ENCODE results near the gene STK17A.

STK17A gene

DNA sequence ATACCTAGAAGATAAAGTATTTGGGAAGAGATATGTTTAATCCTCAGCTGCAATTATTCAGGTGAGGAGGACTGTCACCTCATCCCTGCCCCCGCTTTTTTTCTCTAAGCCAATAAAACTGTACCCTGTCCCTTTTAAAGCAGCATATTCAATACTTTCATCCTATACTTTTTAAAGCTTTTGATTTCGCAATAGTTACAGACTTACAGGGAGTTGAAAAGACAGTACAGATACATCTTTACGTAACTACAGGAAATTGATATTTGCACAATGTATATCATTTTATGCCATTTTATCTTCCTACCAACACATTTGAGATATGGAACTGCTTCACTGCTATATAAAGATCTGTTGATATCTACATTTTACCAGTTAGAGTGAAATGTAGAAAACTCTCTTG lies 47.6 kb downstream of the STK17A start:
- H3K4me3 ChIP-seq (ENCODE audit: low read depth, low read length), result no peak overlapping the region

DNA sequence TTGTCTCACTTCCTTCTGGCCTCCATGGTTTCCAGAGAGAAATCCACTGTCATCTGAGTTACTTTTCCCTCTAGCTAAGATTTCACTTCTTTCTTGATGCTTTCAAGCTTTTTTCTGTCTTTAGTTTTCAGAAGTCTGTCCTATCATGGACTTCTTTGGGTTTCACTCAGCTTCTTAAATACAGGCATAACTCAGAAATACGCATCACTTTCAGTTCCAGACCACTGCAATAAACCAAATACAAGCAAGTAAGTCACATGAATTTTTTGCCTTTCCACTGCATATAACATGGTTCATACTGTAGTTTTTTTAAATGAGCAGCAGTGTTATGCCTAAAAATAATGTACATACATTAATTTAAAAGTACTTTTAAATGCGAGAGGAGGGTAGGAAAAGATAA lies 48.7 kb downstream of the STK17A start:
- no peak overlapping the region for H3K4me3 ChIP-seq (ENCODE audit: low read depth, low read length)

DNA sequence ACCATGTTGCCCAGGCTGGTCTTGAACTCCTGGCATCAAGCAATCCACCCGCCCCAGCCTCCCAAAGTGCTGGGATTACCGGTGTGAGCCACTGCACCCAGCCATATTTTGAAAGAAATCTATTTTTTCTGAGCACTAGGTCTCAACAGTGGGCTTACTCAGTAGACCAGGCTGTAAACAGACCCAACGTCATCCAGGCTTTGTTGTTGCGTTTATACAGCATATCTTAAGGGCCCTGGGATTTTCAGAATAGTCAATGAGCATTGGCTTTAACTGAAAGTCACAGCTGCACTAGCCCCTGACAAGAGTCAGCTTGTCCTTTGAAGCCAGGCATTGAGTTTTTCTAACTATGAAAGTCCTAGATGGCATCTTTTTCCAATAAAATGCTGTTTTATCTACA lies 49.8 kb downstream of the STK17A start:
- H3K4me3 ChIP-seq (ENCODE audit: low read depth, low read length), result no peak overlapping the region

DNA sequence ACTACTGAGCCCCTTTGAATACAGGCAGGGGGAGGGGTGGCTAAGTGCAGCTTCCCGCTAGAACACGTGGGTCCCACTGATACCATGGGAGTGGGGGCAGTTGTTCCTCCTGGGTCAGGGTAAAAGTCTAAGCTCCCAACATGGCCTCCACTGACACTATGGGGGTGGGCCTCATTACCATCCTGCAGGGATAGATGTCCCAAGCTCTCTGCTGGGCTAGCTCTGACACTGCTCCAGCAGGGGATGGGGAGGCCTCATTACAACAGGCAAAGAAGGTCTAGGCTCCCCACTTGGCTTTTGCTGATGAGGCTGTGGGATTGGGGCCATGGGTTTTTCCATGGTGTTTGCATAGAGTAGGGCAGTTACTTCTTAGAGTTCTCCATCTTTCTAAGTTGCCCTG lies 51.5 kb downstream of the STK17A start:
- no peak overlapping the region for H3K4me3 ChIP-seq (ENCODE audit: low read depth, low read length)

DNA sequence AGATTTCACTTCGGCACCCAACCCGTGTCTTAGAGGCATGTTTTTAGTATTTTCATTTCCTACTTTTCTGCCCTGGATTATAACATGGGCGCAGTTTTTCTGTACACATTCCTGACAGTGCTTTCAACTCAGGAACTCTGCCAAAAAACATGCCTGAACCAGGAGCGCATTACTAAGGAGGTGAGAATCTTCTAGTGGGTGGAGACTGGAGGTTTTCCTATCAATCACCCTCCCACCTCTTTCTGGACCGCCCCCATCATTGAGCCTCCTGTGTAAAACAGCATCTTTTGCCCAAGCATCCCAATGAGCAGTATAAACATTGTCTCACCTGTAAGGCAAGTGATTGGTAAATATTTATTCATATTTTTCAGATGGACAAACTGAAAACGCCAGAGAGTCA lies 53.2 kb downstream of the STK17A start:
- H3K4me3 ChIP-seq (ENCODE audit: low read depth, low read length), result no peak overlapping the region

DNA sequence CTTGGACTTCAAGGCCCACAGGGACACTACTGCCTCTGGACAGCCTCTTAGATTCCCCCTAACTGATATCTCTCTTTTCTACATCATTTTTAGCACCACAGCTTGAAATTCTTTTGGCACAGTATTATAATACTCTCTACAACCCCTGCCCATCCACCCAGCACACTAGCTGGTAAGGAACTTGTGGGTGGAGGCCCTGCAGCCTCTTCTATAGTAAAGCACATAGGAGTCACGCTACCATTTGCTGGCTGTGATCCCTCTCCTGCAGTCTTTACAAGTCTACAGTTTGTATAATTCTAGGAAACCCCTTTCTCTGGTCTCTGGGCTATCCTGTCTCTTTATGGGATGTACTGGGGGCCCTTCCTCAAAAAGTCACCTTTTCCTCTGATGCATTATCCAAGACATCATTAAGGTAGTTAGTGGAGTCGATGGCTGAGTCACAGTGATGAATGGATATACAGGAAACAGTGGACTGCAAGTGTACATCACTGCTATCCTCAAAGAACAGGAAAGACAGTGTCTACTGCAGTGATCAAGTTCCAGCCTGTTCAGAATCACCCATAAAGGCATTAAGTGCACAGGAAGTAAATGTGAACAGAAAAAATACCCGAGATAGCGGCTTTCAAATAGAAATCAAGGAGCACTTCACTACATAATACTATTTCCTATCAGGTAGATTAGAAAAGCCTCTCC lies 54.4 kb downstream of the STK17A start:
- no peak overlapping the region for H3K4me3 ChIP-seq (ENCODE audit: low read depth, low read length)

DNA sequence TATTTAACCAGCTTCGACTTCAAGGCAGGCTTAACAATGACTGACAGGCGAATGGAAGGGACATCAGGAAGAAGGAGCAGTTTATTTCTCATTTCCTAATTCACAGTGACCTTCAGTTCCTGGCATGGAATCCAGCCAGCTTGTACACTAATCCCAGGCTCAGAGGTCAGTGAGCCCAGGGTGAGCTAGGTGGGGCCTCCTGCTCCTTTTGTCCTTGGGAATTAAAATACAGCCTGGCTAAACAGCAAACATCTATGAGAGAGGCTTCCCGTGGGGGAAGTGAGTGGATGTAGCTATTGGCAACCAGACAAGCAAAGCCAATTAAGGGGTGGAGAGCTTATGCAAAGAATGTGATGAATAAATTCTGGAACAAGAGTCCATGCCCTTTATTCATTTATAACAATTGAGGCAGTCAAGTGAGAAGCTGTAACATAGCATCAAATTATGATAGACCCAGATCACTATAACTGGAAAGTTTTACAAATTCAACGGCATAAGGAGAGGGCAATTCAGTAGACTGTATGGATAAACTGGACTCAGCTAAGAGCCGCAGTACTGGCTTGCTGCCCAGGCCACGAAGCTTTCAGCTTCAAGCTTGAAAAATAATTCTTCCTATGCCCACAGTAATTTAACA lies 57.1 kb downstream of the STK17A start:
- no peak overlapping the region for H3K4me3 ChIP-seq (ENCODE audit: low read depth, low read length)

DNA sequence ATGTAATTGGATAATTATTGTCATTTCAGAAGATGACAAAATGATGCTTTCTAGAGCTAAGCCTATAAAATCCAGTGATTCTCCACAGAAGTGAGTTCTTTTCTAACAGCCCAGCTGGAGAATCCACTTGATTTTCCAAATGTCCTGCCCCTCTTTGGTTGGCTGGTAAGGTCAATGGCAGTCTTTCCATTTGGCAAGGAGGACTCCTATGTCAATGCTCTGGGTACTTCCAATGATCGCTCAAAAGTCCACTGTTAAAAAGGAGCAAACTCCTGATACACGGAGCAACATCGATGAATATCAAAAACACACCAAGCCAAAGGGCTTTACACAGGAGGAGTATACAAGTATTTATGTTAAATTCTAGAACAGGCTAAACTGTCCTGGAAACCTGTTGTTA lies 57.8 kb downstream of the STK17A start:
- H3K4me3 ChIP-seq (ENCODE audit: low read depth, low read length), result no peak overlapping the region

DNA sequence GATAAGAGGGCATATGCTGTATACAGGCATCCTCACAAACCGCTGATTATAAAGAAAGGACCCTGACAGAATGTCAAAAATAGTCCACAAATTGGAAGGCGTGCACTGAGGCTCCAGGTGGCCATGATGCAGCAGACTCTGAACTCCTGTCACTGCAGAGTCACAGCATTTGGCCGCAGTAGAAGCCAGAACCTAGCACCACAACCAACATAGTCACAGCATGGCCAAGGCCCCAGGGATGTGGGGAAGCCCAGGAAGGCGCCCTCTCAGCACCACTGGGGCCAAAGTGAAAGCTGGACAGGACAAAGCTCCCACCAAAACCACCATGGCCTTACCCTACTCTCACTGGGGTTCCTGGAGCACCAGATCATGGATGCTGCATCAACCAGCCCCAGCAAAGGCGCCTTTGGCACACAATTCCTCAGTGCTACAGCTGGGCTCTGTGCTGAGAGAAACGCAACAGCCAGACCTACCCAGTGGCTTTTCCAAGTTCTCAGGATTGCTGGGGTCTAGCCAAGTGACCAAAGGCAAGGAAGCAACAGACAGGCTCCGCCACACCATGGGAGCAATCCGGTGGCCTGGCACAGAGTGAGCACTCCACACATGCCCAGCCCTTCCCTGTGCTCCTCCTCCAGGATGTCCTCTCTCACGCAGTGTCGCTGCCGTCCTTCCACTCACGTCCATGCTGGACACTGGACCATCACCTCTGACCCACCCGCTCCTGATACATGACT lies 60.2 kb downstream of the STK17A start:
- H3K4me3 ChIP-seq (ENCODE audit: low read depth, low read length), result no peak overlapping the region

DNA sequence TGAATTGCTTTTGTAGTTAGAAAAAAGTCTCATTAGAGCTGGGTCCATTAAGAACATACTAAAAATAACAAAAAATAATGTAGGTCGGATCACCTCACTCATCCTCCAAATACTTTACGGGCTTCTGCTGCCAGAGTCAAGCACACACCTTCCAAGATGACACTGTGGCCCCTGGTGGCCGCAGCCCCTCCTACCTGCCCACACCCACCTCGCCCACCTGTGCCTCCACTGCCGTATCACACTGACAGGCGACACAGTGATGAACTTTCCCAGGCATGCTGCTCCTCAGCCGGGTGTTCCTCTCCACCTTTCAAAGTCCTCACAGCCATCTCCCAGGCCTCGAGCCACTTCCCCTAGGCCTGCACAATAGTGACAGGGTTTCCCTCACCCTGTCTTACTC lies 60.9 kb downstream of the STK17A start:
- no peak overlapping the region for H3K4me3 ChIP-seq (ENCODE audit: low read depth, low read length)

DNA sequence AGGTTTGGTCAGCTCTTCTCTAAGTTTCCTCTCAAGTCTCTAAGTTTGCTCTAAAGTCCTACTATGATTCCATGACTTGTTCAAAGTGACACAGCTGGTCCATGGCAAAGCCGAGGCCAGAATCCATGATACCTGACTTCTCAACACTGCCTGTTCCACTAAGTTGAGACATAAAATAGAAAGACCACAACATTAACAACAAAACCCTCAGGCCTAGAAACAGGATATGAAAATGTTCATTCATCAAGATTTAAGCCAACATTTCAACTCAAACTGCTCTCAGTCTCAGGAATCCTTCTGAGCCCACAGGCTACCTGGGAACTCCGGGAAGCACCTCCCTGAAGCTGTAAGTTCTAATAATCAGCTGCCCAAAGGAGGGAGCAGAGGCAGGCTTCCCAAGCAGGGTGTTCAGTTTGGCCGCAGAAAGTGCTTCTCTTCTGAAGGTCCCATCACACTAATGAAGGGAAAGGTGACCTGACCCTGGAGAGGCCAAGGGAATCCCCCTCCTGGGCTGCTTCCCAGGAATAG lies 62.9 kb downstream of the STK17A start:
- H3K4me3 ChIP-seq (ENCODE audit: low read depth, low read length), result no peak overlapping the region

DNA sequence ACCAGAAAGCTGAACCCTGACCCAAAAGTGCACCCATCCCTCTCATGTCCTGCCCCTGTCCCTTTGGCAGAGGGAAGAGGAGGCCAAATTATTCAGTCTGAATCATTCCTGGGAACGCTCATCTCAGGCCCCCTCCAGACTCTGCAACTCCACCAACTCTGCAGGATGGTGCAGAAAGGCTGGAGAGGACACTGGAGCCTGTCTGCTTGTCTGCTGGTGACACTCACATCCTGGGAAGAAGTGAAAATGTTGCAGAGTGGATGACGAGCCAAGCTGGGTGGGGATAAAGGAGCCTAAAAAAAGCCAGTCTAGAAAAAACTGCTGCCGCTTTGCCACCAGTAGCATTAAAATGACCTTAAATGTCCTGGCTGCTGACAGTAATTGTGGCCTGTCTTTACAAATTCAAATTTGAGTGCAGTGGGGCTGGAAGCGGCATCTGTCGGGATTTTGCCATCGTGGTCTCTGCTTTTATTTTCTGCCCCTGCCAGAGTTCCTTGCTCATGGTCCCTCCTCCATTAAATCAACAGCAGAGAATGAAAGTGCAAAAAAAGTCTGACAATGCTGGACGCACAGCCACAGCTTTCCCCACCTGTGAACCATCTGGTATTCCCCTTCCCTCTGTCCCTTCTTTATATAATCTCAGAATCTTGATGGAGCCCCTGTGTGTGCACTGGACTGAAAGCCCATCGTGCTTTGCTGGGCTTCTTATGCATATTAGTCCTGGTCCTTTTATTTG lies 63.9 kb downstream of the STK17A start:
- no peak overlapping the region for H3K4me3 ChIP-seq (ENCODE audit: low read depth, low read length)

DNA sequence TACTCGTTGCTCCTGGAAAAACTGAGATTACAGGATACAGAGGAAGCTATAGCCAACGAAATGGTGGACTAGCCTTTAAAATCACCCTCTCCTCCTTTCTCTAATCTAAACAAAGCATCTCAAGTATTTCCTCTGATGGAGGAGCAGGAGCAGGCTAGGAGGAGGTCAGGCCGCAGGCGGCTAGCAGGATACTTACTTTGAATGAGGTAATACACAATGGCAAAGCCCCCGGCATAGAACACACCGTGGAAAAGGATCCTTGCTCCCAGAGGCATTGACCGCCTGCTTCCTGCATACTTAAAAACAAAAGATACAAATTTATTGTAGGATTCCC lies 64.4 kb downstream of the STK17A start:
- no peak overlapping the region for H3K4me3 ChIP-seq (ENCODE audit: low read depth, low read length)

DNA sequence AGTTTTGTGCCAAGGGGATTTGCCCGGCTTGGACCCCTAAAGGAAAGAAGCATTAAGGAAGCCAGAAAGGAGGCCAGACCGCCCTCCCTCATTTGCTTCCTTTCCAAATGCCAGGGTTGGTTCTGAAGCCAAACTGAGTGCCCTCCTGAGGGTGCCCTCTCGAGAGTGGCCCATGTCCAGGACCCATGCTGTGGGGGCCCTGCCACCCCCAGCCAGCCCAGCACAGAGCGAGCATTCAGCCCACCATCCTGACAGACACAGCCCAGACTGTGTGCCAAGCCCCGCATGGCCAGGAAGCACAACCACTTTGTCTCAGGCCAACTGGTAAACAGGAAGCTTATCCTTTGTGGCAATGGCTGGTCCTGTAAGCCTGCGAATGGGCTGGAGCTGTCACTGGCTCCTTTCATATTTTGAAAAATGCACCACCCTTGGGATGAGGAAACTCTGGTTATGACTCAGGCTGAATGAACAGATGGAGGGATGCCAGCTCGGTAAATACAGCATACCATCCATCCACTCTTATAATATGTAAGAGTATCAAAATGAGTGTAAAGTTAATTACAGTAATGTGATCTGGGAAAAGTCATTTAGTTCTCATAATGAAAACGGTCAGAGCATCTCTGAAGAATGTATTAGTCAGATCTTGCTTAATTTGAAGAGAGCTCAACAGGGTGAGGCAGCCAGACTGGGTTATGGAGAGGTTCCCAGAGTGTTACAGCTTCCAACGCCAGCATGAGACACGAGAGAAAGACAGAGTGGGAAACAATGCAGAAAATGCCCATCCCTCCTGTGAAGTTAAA lies 65.0 kb downstream of the STK17A start:
- no peak overlapping the region for H3K4me3 ChIP-seq (ENCODE audit: low read depth, low read length)

DNA sequence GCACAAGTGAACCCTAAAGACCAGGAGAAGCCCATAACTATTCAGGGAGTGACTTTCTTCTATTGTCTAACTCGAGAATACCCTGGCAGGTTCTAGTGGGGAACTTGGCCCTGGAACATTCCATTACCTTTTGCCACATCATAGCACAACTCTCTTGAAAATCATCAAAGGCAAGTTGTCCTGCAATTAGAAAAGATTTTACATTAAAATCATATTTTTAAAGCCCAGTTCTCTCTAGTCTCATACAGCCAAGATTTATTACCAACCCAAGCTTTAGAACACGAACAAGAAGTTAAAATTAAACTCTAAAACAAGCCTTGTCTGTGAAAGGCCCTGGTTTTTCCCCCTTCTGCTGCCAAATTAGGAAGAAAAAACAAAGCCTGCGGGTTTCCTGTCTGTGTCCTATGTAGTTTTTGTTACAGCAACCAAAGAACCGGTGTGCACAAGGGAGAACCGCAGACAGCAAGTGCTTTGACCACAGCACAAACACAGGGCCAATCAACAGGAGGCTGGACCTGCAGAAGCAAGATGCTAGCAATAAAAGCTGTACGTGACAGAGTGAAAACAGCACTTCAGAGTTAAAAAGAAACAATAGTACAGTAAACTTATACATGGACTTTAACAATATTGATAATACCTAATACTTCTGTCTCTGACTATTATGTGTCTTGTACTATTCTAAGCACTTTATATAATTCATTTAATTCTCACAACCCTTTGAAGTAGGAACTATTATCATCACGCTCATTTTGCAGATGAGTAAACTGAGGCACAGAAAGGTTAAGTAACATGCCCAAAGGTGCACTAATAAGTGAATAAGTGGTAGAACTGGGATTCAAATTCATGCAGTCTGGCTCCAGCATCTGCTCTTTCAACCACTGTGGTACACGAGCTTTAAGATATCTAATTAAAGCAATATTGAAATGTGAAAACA lies 65.8 kb downstream of the STK17A start:
- no peak overlapping the region for H3K4me3 ChIP-seq (ENCODE audit: low read depth, low read length)

DNA sequence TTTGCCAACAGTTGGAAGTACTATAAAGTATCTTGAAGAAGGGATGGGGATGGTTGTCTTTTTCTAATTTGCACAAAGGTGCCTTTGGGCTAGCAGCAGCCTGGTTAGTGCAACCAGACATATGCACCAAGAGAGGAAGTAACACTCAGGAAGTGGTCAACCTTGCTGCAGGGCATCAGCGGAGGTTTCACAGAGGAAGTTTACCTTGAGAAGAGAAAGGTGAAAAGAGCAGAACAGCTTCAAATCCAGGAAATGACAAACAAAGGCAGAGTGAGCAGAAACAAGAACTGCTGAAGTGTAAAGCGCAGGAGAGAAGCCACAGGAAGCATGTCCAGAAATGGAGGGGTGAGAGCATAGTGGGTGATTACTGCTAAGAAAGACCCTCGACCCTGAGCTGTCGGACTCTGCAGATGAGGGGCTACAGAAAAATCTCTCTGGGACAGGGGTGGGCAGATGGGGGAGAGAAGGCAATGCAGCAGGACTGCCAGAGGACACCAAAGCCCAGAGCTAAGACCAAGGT lies 66.9 kb downstream of the STK17A start:
- H3K4me3 ChIP-seq (ENCODE audit: low read depth, low read length), result no peak overlapping the region

DNA sequence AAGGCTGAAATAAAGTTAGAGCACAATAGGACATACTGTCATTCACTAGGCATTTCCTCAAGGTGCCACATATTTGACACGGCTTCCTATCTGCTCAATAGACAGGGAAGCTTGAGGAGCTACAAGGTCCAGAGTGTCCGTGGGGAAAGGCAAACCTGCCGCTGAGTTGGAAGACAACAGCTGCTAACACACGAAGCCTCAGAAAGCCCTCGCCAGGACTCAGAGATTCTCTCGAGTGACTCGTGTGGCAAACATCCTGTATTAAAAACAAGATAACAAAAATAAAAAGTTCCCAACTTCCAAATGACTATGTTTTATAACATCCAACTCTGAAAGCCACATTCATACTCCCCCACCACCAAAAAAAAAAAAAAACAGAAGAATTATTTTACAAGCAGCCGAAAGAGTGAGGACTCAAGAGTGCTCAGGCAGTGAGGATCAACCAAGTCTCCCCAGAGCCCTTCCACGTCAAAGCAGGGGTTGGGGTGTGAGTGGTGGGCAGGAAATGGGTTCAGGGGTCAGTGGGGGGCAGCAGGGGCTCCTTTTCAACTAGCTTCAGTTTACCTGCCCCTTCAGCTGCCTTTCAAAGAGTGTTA lies 67.6 kb downstream of the STK17A start:
- H3K4me3 ChIP-seq (ENCODE audit: low read depth, low read length), result no peak overlapping the region

DNA sequence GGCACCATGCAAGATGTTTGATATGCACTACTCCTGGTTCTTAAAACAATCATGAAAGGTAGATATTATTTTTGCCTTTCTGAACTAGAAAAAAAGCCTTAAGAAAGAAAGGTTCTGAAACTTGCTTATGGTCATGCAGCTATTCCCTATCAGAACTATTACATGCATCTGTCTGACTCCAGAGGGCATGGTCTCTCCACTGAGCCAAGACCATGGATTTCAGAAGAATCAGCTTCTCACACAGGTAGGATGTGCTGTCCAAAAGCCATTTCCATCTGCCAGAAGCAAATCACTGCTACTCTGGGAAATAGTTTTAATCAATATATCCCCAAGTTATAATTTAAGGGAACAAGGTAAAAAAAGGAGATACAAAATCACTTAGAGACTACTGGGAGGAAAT lies 69.5 kb downstream of the STK17A start:
- H3K4me3 ChIP-seq (ENCODE audit: low read depth, low read length), result no peak overlapping the region

DNA sequence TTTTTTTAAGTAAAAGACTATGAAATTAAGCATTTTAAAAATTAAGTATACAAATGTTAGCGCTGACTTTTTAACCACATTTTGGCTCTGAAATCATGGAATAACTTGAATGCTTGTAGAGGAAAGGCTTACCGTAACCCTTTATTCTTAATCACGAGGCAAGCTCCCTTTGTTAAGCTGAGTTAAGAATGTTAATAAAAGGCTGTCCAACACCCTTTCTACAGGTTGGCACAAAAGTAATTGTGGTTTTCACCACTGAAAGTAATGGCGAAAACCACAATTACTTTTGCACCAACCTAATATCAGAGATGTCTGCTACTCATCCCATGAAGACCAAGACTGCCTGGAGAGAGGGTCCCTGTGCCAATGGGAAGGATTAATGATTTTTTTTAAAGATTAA lies 70.6 kb downstream of the STK17A start:
- H3K4me3 ChIP-seq (ENCODE audit: low read depth, low read length), result no peak overlapping the region

All from iPS-11a (cell line).